Gastrocnemius medialis (tissue), 4 donors: ENCODE measurements around the gene C11orf24. TPM values are rescaled to one million over a fixed set of nuclear protein-coding genes. Genes with fewer than 3 reads are reported as not detected.

Experiments used
- ATAC-seq, 2 donors: fragments of 150-250 bp; one replicate each; pipeline ENCODE4 v1.9.1; 2016
- DNase-seq, 2 donors: peaks; one replicate each; pipeline ENCODE4 v3.0.0-alpha.2; 2019
- H3K27ac ChIP-seq, 4 donors: fragments of 200-600 bp; sonication (generic); 1 replicate in 1 of 4; 2 replicates in 3 of 4; pipeline ENCODE4 v1.5.1; 2016 to 2018; ENCODE audit warnings: mild to moderate bottlenecking in 2 of 4, moderate library complexity in 1 of 4
- H3K27me3 ChIP-seq, 3 donors: fragments of 200-600 bp; sonication (generic) in 2 of 3; 1 replicate in 1 of 3; 2 replicates in 2 of 3; pipeline versions ENCODE4 v1.5.1 to v1.6.0; 2016 to 2019; ENCODE audit warnings: mild to moderate bottlenecking in 1 of 3, moderate library complexity in 1 of 3
- H3K36me3 ChIP-seq, 2 donors: fragments of 200-600 bp; sonication (generic) in 1 of 2; one replicate each; pipeline ENCODE4 v1.5.1; 2017 to 2018
- H3K4me1 ChIP-seq, 2 donors: fragments of 200-600 bp; sonication (generic) in 1 of 2; one replicate each; pipeline ENCODE4 v1.5.1; 2016 to 2017; ENCODE audit warnings: mild to moderate bottlenecking in 2 of 2
- H3K4me3 ChIP-seq, 4 donors: fragments of 200-600 bp; sonication (generic) in 3 of 4; 1 replicate in 1 of 4; 2 replicates in 3 of 4; pipeline ENCODE4 v1.5.1; 2016 to 2019; ENCODE audit warnings: mild to moderate bottlenecking in 2 of 4
- H3K9me3 ChIP-seq, 3 donors: fragments of 200-600 bp; sonication (generic) in 2 of 3; 1 replicate in 1 of 3; 2 replicates in 2 of 3; pipeline ENCODE4 v1.5.1; 2016 to 2019
- CTCF ChIP-seq, 5 experiments: fragments of 450-650 bp in 3 of 5; fragments of 200-600 bp in 2 of 5; sonication (generic) in 2 of 5; IDR thresholded peaks in 4 of 5; conservative IDR thresholded peaks in 1 of 5; 1 replicate in 4 of 5; 2 replicates in 1 of 5; pipeline ENCODE4 v1.5.1; 2016 to 2019; ENCODE audit warnings: antibody characterized with exemption in 5 of 5, mild to moderate bottlenecking in 3 of 5, moderate library complexity in 3 of 5
- POLR2A ChIP-seq, 2 donors: fragments of 450-650 bp; IDR thresholded peaks; one replicate each; pipeline ENCODE4 v1.6.1; 2017; ENCODE audit warnings: antibody characterized with exemption in 2 of 2, mild to moderate bottlenecking in 2 of 2, moderate library complexity in 2 of 2
- in situ Hi-C, 4 donors: fragments of 200-750 bp; cut with MboI; loops; one replicate each; pipeline versions ENCODE4 v1.15.0 to v1.8.0; 2017; ENCODE audit warnings: low sequenced_read_pairs in 4 of 4
- intact Hi-C: fragments of 100-400 bp; cut with DNase I; formaldehyde crosslinking; loops from one replicate; pipeline ENCODE4 v1.15.1; 2023; ENCODE audit warnings: low total_unique reads
- total RNA-seq, 4 donors: library from RNA; depleted of rRNA; stranded (reverse); fragments of >200 nt; gene quantifications; one replicate each; pipeline versions ENCODE4 v1.1.0 to v1.2.3, GENCODE V29; 2016

The C11orf24 gene
- total RNA-seq, 4 donors from 2014 or later = 8.1 to 19.3 (median 10.6) TPM

- no peaks in the 10 kb centered on the region for H3K36me3 ChIP-seq
- H3K4me3 ChIP-seq = peak overlapping the region; percentile 63 to 89 (median 70)
- TF ChIP-seq POLR2A (IDR thresholded peaks at IDR 0.05) (no peak), CTCF (IDR thresholded peaks at IDR 0.05 in 4 of 5, conservative IDR thresholded peaks at IDR 0.05 in 1 of 5) (no peak)
- ATAC-seq (no peak), DNase-seq (peak in 1 of 2 donors; percentile 37)
- intact Hi-C loops (loop anchor here (5.0 kb wide), 1 partner anchor 68 kb away; no protein-coding TSS in a partner anchor), in situ Hi-C loops (loop anchor here in 1 of 4 donors (25.0 kb wide), 1 partner anchor 123 kb away; no protein-coding TSS in a partner anchor)
- H3K27ac ChIP-seq = peak overlapping the region; percentile 59 to 85 (median 78)
- H3K4me1 ChIP-seq = peaks cover 32 to 44% of the 10 kb centered on the region in 2 donors
- no peaks in the 10 kb centered on the region for H3K9me3 ChIP-seq
- no peaks in the 10 kb centered on the region for H3K27me3 ChIP-seq
Observed at GRCh38 chr11:68314203-68315170, 42.7 kb upstream of the C11orf24 start.

GRCh38 chr11:68313574-68314202 is 41.9 kb upstream of the C11orf24 start:
- intact Hi-C loops = loop anchor here (5.0 kb wide), 1 partner anchor 69 kb away; no protein-coding TSS in a partner anchor
- H3K27ac ChIP-seq = peak overlapping the region; percentile 59 to 85 (median 78)
- no peak for DNase-seq
- no peaks in the 10 kb centered on the region for H3K9me3 ChIP-seq
- peak overlapping the region; percentile 63 to 89 (median 70) for H3K4me3 ChIP-seq
- no peak for TF ChIP-seq CTCF (IDR thresholded peaks at IDR 0.05 in 4 of 5, conservative IDR thresholded peaks at IDR 0.05 in 1 of 5)
- no peak for TF ChIP-seq POLR2A (IDR thresholded peaks at IDR 0.05)
- H3K27me3 ChIP-seq = no peaks in the 10 kb centered on the region
- peaks cover 32 to 44% of the 10 kb centered on the region in 2 donors for H3K4me1 ChIP-seq
- no peaks in the 10 kb centered on the region for H3K36me3 ChIP-seq
- in situ Hi-C loops = loop anchor here in 1 of 4 donors (25.0 kb wide), 1 partner anchor 124 kb away; no protein-coding TSS in a partner anchor
- ATAC-seq = peak in 1 of 2 donors; percentile 11

- peak; percentile 41 to 43 for ATAC-seq
- H3K4me1 ChIP-seq = peaks cover 32 to 51% of the 10 kb centered on the region in 2 donors
- intact Hi-C loops = loop anchor here (5.0 kb wide), 1 partner anchor 69 kb away; no protein-coding TSS in a partner anchor
Observed at GRCh38 chr11:68312780-68313573, 41.2 kb upstream of the C11orf24 start.

More at GRCh38 chr11:68312780-68313573, 41.2 kb upstream of the C11orf24 start:
- DNase-seq = no peak
- no peaks in the 10 kb centered on the region for H3K27me3 ChIP-seq
- no peaks in the 10 kb centered on the region for H3K9me3 ChIP-seq
- H3K4me3 ChIP-seq = peak overlapping the region; percentile 63 to 89 (median 70)
- TF ChIP-seq POLR2A (IDR thresholded peaks at IDR 0.05) (no peak), CTCF (IDR thresholded peaks at IDR 0.05 in 4 of 5, conservative IDR thresholded peaks at IDR 0.05 in 1 of 5) (no peak)
- peak overlapping the region; percentile 59 to 85 (median 78) for H3K27ac ChIP-seq
- in situ Hi-C loops = loop anchor here in 1 of 4 donors (25.0 kb wide), 1 partner anchor 124 kb away; no protein-coding TSS in a partner anchor
- H3K36me3 ChIP-seq = no peaks in the 10 kb centered on the region
